Cardiac septum (tissue), 1 donor: ENCODE results near the gene SLC7A6. TPM values are rescaled to one million over a fixed set of nuclear protein-coding genes. Genes with fewer than 3 reads are reported as not detected.
A peak's percentile ranks its signal among the peaks of the same experiment; 100 is the strongest.
"Not testable (repeated sequence)": the region's sequence is repeated elsewhere in the genome, so short reads cannot be mapped to it uniquely, and the experiment has no call there.

Source experiments
- DNase-seq: peaks from one replicate; pipeline ENCODE4 v3.0.0-alpha.2; 2020; ENCODE audit warnings: low spot score
- intact Hi-C: fragments of 100-400 bp; cut with DNase I; formaldehyde crosslinking; loops from one replicate; pipeline ENCODE4 v1.14.0; 2022
- total RNA-seq: library from RNA; stranded (reverse); fragmentation: NEBNext Ultra II Directional; extraction: Animal tissue kit (Norgen Biotek cat#: 25700); gene quantifications from one replicate; pipeline ENCODE4 v1.2.1, GENCODE V29; 2021
- donor health status: DM: no; HTN: no; CAD: no.

The SLC7A6 gene
- total RNA-seq, 1 donor from 2014 or later = 42.4 TPM

DNA sequence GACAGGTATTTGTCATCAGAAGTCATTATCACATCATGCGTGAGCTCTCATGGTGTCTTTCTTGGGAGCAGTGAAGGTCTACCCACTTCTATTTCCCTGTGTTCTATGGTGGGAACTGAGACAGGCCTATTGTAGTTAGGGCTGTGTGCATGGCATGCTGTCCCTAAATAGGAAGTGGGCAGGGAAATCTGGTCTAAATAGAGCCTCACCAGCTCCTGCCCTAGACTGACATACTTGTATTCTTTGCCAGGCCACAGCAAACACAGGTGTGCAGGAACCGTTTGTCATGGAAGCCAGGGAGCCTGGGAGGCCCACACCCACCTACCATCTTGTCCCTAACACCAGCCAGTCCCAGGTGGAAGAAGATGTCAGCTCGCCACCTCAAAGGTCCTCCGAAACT lies 10.1 kb downstream of the SLC7A6 start:
- no peak for DNase-seq
- intact Hi-C loops = no loop called here

DNA sequence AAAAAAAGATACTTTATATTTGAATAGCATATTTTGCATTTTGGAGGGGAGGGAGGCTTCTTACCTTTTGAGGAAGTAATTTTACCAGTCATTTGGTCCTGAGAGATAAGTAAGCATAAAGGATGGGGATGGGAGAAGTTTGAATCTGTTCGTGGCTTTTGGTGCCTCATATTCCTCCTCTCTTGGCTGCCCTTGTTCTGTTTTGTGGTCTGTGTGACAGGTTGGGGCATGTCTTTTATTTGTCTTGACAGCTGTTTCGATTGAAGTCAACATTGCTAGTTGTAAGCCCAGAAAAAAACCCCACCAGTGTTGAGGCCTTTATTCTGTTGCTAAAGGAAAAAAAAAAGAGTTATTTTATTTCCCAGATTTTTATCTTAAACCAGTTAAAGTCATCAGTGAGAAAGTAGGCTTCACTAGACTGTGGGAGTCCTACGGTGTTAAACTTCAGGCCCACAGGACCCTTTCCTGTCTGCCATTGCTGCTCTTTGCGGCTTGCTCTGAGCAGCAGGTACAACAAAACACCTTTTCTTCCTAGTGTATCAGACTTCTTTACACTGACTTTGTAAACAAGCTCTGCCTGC lies 11.4 kb downstream of the SLC7A6 start:
- DNase-seq = no peak
- intact Hi-C loops = no loop called here

DNA sequence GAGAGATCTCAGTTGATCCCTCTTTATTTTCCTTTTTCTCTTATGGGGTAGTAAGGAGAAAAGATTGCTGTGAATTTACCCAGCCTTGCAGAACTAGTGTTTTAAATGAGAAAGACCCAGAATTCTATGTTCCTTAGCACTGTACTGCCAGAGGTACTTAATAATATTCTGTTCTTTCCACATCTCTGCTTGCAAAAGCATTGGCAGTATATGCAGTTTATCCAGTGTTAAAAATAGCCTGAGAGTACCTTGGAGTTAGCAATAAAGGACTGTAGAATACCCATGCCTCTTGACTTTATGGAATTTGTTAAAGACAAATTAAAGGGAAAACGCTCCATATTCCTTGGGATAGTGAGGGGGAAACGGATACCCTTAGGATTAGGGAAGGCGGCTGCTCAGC lies 11.9 kb downstream of the SLC7A6 start:
- intact Hi-C loops = no loop called here
- DNase-seq = no peak

DNA sequence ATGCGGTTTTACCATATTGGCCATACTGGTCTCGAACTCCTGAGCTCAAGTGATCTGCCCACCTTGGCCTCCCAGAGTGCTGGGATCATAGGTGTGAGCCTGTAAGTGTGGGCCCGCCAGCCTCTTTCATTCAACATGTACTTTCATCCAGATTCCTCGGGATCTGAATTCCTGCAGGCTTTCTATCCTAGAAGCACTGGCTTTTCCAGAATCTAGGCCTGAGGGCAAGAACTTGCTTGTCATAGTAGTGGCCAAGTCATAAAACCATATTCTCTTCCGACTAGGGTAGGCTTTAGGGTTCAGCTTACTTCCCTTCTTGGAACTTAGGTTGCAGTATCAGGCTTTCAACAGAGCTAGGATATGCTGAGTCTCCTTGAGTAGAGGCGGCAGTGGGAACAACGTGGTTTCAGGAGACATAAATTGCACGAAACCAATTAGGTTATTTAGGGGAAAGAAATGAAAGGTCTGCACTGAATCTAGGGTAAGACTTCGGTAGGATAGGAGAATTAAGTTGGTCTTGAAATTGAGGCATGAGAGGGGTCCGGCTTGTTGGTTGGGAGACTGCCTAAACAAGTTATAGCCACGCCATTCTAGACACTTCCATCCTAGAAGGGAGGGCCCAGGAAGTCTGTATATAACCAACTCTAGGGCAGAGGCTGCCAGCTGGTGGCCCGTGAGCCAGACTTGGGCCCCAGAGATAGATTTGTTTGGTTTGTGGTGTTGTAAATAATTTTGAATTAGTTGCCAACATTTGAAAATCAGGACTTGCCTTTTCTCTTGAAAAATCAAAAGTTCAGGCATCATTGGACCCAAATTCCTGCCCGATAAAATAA lies 15.6 kb downstream of the SLC7A6 start:
- DNase-seq = no peak
- intact Hi-C loops = no loop called here

DNA sequence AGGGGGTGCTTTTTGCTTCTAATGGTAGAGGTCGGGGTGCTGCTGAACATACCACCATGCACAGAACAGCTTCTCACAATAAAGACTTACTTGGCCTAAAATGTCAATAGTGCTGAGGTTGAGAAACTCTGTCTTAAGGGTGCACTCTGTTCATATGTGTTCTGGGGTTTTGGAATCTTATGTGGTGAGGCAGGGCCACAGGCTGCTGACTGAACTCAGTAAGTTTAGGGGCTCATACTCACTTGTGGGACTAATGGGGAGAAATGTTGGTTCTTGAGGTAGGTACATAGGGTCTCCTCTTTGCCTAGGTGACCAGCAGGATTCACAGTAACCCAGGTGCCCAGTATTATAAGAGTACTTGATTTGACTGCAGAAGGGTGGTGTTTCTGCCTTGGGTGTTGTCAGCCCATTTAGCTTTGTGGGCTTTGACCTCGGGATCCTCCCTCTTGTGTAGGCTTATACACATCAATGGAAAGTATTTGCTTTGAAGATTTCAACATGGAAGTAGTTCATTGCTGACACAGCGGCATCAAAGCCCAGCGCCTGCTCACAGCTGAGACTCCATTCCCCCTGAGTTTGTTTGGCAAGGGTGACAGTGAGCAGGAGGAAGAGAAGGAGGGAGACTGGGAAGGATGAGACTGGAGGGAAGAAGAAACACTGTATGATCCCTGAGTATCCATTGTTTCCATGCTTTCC lies 17.2 kb downstream of the SLC7A6 start:
- no peak for DNase-seq
- intact Hi-C loops = no loop called here

DNA sequence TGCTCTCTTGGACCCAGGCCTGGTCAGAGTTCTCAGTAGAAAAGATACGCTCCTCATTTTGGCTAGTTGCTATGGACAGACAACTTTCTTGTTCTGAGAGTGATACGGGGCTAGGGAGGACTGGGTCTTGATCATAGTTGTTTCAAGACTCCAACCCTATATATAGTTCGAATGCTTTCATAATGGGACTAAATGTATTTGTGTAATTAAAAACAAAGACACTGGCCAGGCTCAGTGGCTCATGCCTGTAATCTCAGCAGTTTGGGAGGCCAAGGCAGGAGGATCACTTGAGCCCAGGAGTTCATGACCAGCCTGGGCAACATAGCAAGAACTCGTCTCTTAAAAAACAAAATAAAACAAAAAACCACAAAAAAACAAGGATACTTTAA lies 17.7 kb downstream of the SLC7A6 start:
- intact Hi-C loops = no loop called here
- no peak for DNase-seq

DNA sequence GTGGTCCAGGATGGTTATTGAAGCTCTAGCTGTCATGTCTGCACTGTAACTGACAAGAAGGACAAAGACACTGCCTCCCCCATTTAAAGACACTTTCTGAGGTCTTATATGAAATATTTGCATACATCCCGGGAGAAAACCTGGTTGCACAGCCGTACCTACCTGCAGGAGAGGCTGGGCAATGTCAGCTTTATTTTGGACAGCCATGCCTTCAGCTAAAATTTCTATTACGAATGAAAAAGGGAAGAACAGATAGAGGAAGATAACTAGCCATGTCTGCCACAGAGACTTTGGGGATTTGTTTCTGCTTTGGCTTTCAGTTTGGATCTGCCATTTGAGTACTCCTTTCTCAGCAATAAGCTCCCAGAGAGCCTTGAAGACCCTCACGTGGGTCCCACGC lies 19.0 kb downstream of the SLC7A6 start:
- DNase-seq = no peak
- intact Hi-C loops = no loop called here

DNA sequence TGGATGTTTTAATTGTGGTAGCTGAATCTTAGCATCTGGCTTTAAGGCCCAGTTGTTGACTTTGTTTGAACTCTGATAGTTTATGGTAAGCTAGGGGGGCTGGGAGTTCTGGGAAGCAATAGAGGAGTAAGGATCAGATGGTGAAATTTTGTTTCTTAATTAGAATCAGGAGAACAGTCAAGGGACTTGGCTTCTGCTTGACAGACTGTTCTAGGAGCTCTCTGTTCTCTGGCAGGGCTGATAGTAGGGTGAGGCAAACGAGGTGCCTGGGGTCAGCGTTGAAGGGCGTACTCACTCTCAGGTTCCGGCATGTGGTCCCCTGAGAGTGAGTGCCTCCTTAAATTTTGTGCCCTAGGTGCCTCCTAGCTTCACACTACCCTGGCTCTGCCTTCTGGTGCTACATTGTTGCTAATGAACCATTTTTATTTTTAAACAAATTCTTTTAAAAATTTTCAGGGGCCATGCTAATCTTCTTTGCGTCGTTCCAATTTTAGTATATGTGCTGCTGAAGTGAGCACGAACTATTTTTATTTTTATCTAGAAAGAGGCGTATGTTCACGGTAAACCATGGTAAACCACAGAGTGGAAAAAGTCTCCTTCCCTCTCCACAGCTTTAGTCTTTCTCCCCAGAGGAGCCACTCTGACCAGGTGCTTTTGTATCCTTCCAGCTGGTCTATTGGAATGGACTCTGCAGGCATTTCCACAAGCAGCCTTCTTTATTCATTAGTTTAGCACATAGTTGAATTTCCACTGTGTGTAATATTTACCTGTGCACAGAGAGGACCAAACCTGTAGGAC lies 19.7 kb downstream of the SLC7A6 start:
- intact Hi-C loops = no loop called here
- DNase-seq = no peak

DNA sequence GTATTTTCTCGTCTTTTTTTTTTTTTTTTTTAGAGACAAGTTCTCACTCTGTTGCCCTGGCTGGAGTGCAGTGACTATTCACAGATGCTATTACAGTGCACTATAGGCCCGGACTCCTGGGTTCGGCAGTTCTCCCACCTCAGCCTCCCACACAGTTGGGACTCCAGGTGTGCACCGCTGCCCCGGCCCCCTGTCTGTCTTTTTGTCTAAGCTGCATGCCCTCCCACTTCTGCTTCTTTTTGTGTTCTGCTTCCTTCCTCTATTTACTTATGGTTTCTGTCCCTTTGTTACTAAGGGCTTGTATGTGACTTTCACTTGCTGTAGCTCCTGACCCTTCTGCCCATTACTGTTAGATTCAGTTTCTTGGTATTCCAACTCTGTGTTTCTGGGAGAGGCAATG lies 20.5 kb downstream of the SLC7A6 start:
- DNase-seq = no peak
- intact Hi-C loops = no loop called here

DNA sequence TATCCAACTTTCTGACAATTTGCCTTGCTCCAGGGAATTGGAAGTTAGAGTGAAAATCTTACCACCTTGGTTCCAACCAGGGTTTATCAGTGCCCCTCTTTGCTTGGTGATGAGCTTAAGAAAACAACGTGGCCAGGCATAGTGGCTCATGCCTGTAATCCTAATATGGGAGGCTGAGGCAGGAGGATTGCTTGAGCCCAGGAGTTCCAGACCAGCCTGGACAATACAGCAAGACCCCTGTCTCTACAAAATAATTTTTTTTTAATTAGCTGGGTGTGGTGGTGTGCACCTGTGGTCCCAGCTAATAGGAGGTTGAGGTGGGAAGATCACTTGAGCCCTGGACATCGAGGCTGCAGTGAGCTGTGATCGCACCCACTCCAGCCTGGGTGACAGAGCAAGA lies 21.4 kb downstream of the SLC7A6 start:
- no peak for DNase-seq
- intact Hi-C loops = no loop called here

DNA sequence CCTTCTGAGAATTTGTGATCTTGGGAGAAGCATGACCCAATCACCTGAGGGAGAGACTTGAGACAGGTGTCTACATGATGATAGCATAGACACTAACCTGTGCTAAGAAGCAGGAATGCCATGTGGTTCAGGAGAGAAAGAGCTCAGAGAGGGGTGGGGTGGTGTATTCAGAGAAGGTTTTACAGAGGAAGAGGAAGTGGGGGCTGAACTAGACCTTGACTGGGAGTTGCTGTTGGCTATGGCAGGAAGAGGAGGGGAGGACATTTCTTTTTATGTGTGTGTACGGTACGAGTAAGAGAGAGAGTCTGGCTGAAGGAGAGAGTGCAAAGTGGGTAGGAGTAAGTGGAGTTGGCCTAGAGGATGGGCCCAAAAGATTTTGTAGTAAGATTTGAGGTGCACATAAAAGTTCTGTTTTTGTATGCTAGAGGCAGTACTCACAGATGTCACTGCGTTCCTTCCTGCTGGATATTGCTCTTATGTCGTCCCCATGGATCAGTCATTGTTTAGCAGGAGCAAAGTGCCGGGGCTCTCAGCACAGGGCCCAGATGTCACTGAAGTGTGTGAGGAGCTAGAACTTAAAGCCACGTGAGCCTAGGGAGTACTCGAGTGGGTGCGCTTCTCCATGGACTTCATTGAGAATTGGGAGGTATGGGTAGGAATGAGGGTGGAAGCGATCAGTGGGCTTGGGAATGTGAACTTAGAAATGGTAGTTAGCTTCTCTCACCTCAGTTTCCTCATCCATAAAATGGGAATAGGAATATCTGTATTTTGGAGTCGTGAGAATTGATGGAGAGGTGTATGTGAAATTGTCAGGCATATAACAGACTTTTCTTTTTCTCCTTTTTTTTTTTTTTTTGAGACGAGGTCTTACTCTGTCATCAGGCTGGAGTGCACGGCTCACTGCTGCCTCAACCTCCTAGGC lies 22.1 kb downstream of the SLC7A6 start:
- DNase-seq = no peak
- intact Hi-C loops = no loop called here

DNA sequence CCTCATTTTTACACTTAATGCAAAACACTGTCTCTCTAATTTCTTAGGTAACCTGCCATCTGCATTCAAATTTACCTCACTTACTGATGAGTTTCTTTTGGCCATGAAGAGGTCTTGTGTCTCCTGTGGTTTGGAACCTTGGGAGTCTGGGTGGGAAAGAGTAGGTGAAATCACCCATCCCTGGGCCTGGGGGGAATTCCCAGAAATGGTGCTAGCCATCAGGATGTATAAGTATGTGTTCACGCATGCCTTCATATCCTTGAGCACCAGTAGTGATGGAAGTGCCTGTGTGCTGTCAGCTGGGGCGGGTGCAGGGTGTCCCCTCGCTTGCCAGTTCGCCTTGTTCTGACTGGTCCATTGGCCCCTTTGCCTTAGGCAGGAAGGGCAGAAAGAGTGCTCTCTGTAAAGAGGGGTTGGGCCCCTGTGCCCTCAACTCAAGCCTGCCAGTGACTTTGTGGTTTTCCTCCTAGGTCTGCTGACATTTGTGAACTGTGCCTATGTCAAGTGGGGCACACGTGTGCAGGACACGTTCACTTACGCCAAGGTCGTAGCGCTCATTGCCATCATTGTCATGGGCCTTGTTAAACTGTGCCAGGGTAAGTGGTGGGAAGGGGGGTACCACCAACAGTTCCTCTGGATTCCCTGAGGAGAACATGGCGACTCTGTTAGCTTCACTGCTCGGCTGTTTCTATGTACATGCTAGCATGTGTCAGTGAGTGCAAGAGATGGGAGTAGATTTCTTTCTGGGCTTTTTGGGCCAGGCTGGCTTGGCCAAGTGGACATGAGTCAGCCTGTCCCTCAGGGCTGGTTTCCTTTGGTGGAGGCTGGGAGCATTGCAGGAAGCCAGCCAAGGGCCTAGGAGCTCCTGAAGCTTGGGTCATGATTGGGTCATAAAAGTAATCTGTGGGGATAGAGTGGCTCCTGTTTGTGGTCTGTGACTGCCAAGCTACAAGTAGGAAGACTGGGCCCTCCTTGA lies 23.2 kb downstream of the SLC7A6 start:
- DNase-seq = peak; percentile 86
- intact Hi-C loops = no loop called here

DNA sequence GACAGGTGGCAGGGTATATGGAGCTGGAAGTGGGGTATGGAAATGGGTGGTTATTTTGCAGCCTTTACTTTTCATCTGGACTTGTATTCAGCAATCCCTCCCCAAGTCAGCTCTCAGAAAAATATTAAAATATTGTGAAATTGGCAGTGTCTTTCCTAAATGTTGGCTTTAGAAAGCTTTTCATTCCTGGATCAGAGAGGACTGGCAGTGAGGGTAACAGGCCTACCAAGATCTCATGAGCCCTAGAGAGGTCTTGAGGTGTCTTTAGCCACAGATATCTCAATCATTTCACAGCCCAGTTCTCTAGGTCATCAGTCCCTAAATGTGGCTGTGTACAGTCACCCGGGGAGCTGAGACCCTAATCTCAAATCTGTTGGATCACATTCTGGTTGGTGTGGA lies 23.9 kb downstream of the SLC7A6 start:
- intact Hi-C loops = no loop called here

DNA sequence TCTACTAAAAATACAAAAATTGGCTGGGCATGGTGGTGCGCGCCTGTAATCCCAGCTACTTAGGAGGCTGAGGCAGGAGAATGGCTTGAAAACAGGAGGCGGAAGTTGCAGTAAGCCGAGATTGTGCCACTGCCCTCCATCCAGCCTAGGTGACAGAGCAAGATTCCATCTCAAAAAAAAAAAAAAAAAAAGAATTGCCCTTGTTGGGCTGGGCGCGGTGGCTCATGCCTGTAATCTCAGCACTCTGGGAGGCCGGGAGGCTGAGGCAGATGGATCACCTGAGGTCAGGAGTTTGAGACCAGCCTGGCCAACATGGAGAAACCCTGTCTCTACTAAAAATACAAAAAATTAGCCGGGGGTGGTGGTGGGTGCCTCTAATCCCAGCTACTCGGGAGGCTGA lies 24.5 kb downstream of the SLC7A6 start:
- DNase-seq, intact Hi-C loops: not testable (repeated sequence)

More for the DNA sequence above, 23.9 kb downstream of the SLC7A6 start:
- no peak for DNase-seq

DNA sequence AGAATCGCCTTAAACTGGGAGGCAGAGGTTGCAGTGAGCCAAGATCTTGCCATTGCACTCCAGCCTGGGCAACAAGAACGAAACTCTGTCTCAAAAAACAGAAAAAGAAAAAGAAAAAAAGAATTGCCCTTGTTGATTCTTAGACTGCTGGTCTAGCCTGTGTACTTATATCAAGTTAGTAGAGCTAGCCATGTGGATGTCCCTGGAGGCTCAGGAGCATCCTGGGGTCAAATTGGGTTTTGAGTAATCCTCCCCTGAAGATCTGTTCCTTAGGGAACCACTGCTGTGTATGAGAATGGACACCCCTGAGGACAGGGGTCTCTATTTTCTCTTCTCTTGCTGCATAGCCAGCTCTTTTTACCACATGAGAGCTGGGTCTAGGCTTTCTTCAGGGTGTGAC lies 24.9 kb downstream of the SLC7A6 start:
- intact Hi-C loops = no loop called here
- DNase-seq = no peak

DNA sequence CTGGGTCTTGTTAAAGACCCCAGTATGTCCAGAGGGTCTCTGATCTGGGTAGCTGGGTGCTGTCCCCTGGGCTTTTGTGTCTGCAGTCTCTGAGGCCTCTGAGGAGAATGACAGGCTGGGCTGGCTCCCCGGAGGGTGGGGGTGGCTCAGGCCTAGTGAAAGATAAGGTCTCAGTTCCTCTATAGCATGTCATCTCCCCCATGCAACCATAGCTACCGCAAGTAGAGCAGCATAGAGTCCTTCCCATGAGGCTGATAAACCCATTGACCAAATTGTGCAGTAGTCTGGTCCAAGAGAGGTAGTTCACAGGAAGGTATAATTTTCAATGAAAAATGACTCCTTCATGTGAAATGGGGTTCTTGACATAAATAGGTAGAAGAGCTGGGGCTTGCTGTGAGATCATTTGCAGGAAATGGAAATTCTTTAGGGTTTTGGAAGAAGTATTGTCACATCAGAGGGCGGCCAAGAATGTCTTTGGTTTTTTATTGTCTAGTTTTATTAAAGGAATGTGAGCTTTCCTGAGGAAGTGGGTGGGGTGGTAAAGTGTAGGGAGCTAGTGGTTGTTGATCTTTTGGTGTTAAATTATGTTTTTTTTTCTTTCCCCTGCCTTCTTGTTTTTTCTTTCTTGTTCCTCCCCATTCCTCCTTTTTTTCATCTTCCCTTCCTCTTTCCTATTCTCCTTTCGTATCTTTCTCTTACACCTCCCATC lies 25.4 kb downstream of the SLC7A6 start:
- intact Hi-C loops = no loop called here
- no peak for DNase-seq

DNA sequence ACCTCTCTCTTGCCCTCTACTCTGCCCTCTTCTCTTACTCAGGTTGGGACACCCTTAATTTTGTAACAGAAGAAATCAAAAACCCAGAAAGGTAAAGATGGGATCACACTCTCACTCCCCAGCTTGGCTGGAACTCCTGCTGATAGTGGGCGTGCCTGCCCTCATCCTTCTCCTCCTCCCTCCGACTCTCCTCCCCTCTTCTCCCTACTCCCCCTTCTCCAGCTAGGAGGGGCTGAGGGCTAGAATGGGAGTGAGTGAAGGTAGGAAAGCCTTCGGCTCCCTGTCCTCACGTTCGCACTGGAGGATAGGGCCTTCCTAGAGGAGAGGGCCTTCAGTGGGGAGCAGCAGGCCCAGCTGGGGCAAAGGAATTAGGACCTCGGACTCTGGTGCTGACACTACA lies 26.1 kb downstream of the SLC7A6 start:
- intact Hi-C loops = no loop called here

More for the DNA sequence above, 26.1 kb downstream of the SLC7A6 start:
- no peak for DNase-seq
